ENCODE results near the gene TCN2. TPM values are rescaled to one million over a fixed set of nuclear protein-coding genes. Genes with fewer than 3 reads are reported as not detected.
A peak's percentile ranks its signal among the peaks of the same experiment; 100 is the strongest.

The TCN2 gene
- total RNA-seq, 1 donor from 2014 or later, result 6.7 TPM

DNA sequence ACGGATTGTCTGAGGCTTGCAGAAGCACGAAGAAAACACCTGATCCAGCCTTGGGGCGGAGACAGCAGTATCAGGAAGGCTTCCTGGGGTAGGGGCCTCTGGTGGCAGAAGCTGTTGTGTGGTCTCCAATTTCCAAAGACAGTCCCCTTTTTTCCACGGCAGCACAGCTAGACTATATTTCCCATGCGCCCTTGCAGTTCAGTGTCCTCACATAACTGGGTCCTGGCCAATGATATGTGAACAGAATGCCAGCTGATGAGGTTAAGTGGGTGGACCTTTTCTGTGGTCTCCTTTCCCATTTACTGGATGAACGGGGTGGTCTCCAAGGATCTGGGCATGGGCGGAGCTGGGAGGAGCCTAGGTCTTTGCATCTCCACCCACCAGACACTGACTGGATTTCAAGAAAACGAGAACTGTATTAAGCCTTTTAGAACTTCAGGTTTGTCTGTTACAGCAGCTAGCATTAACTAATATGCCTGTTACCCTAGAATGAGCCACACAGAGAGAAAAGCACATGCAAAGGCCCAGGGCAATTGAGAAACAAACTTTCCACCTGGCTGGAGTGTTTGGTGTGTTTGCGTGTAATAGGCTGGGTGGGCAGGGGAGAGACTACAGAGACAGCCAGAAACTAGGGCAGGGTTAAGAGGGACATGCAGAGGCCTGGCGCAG lies 38.7 kb upstream of the TCN2 start:
- Histone ChIP-seq H3K27me3 (ENCODE audit: control insufficient read depth, insufficient read depth, low read length) (no peaks in the 10 kb centered on the region), H3K4me3 (ENCODE audit: low read depth, low read length) (no peak overlapping the region)
- DNase-seq (ENCODE audit: low read depth), result no peak

DNA sequence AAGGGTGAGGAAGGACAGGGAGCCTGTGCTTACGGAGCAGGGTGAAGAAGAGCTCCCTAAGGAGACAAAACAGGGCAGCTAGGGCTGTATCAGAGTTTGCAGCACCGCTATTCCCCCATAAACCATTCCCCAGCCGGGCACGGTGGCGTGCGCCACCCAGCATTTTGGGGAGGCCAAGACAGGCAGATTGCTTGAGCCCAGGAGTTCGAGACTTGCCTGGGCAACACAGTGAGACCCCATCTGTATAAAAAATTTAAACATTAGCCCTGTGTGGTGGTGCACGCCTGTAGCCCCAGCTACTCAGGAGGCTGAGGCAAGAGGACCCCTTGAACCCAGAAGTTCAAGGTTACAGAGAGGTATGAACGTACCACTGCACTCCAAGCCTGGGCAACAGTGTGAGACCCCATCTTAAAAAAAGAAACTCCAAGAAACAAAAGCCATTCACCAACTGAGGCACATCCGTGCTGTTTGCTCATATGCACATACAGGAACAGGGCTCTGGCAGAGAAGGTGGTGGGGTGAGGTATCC lies 37.2 kb upstream of the TCN2 start:
- no peak for DNase-seq (ENCODE audit: low read depth)
- TF ChIP-seq, protein P1, sequence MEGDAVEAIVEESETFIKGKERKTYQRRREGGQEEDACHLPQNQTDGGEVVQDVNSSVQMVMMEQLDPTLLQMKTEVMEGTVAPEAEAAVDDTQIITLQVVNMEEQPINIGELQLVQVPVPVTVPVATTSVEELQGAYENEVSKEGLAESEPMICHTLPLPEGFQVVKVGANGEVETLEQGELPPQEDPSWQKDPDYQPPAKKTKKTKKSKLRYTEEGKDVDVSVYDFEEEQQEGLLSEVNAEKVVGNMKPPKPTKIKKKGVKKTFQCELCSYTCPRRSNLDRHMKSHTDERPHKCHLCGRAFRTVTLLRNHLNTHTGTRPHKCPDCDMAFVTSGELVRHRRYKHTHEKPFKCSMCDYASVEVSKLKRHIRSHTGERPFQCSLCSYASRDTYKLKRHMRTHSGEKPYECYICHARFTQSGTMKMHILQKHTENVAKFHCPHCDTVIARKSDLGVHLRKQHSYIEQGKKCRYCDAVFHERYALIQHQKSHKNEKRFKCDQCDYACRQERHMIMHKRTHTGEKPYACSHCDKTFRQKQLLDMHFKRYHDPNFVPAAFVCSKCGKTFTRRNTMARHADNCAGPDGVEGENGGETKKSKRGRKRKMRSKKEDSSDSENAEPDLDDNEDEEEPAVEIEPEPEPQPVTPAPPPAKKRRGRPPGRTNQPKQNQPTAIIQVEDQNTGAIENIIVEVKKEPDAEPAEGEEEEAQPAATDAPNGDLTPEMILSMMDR (IDR thresholded peaks at IDR 0.05; ENCODE audit: insufficient read depth, low read length, poor library complexity, severe bottlenecking), result no peak
- no peaks in the 10 kb centered on the region for H3K27me3 ChIP-seq (ENCODE audit: control insufficient read depth, insufficient read depth, low read length)
- H3K36me3 ChIP-seq (ENCODE audit: control insufficient read depth, insufficient read depth, low read length), result no peaks in the 10 kb centered on the region
- H3K4me3 ChIP-seq (ENCODE audit: low read depth, low read length), result no peak overlapping the region

More for the DNA sequence above, 38.7 kb upstream of the TCN2 start:
- H3K36me3 ChIP-seq (ENCODE audit: control insufficient read depth, insufficient read depth, low read length), result no peaks in the 10 kb centered on the region
- TF ChIP-seq, protein P1 (IDR thresholded peaks at IDR 0.05; ENCODE audit: insufficient read depth, low read length, poor library complexity, severe bottlenecking), result no peak

DNA sequence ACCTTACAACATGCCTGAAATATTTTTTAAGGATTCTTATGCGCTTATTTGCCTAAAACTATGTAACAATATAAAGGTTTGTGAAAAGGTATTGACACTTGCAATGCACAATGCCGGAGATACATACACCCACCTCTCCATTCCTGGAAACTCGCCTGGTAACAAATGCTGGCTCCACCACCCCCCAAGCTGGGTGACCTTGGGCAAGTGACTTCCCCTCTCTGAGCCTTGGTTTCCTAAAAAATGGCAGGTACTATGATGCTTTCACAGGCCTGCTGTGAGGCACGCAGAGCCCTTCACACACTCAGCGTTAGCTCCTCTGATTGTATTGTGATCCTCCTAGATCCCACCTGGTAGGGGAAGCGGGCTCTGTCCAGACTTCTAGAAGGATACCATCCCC lies 34.8 kb upstream of the TCN2 start:
- Histone ChIP-seq H3K36me3 (ENCODE audit: control insufficient read depth, insufficient read depth, low read length) (peaks cover 1% of the 10 kb centered on the region), H3K27me3 (ENCODE audit: control insufficient read depth, insufficient read depth, low read length) (no peaks in the 10 kb centered on the region), H3K4me3 (ENCODE audit: low read depth, low read length) (no peak overlapping the region)
- TF ChIP-seq, protein P1 (IDR thresholded peaks at IDR 0.05; ENCODE audit: insufficient read depth, low read length, poor library complexity, severe bottlenecking), result no peak
- no peak for DNase-seq (ENCODE audit: low read depth)

DNA sequence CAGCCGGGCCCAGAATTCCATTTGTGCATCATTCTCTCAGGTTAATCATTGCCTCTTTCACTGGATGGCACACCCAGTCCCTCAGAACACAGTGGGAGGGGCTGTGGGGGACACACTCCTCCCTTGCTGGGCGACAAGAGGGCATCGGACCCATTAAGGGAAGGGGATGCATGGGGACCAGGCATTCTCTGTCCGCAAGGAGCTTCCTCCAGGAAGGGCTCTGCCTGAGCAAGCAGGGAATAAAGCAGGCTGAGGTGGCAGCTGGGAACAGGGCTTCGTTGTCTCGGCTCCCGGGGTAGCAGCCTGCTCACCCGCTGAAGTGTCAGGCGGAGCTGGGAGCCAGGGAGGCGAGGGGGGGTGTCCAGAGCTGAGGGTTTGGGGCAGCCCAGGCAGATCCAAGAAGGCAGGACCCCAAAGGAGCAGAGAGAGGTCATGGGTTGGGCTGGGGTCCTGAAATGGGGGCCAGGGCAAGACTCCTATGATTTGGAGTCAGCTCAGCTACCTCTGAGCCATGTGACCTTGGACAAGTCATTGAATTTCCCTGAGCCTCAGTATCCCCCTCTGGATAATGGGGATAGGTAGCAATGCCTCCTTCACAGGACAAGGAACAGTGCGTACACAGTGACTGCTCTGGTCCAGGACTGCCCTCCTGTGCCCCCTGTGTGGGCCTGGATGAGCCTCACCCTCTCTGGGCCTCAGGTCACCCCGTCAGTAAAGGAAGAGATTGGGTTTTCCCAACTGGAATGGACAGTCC lies 34.0 kb upstream of the TCN2 start:
- TF ChIP-seq, protein P1 (IDR thresholded peaks at IDR 0.05; ENCODE audit: insufficient read depth, low read length, poor library complexity, severe bottlenecking), result no peak
- no peak for DNase-seq (ENCODE audit: low read depth)
- H3K4me3 ChIP-seq (ENCODE audit: low read depth, low read length), result no peak overlapping the region
- peaks cover 1% of the 10 kb centered on the region for H3K36me3 ChIP-seq (ENCODE audit: control insufficient read depth, insufficient read depth, low read length)
- H3K27me3 ChIP-seq (ENCODE audit: control insufficient read depth, insufficient read depth, low read length), result no peaks in the 10 kb centered on the region

DNA sequence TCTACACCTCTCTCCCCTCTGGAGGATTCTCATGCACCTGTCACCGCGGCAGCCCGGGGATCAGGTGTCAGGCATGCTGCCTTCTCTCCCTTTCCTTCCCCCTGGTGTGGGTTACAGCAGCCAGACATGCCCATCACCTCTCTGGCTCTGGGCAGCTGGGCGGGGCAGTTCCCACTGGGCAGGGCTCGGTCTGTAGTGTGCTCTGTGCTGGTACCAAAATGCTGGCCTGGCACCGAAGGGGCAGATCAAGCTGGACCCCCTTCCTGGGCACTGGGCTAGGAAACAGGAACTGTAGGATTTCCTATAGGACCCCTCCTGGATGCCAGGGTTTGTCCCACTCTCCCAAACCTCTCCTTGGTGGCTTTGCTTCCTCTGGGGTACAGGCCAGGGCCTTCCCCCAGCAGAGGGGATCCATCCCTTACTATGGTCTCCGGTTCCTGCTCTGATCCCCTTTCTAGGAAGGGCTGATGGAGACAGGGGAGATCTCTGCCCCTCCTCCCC lies 33.3 kb upstream of the TCN2 start:
- peaks cover 1% of the 10 kb centered on the region for H3K36me3 ChIP-seq (ENCODE audit: control insufficient read depth, insufficient read depth, low read length)
- no peak for DNase-seq (ENCODE audit: low read depth)
- TF ChIP-seq, protein P1 (IDR thresholded peaks at IDR 0.05; ENCODE audit: insufficient read depth, low read length, poor library complexity, severe bottlenecking), result no peak
- H3K4me3 ChIP-seq (ENCODE audit: low read depth, low read length), result peak overlapping the region; percentile 50
- H3K27me3 ChIP-seq (ENCODE audit: control insufficient read depth, insufficient read depth, low read length), result no peaks in the 10 kb centered on the region
